GM19395 (cell line): ENCODE results near the gene PLCB2.
A peak's percentile ranks its signal among the peaks of the same experiment; 100 is the strongest.

ENCODE experiments used
- ATAC-seq: cut with Tn5 transposase; IDR thresholded peaks from one replicate; pipeline ENCODE4 v1.9.1; 2021; ENCODE audit warnings: mild to moderate bottlenecking, moderate library complexity; ENCODE audit not compliant: unreplicated experiment

The PLCB2 gene

DNA sequence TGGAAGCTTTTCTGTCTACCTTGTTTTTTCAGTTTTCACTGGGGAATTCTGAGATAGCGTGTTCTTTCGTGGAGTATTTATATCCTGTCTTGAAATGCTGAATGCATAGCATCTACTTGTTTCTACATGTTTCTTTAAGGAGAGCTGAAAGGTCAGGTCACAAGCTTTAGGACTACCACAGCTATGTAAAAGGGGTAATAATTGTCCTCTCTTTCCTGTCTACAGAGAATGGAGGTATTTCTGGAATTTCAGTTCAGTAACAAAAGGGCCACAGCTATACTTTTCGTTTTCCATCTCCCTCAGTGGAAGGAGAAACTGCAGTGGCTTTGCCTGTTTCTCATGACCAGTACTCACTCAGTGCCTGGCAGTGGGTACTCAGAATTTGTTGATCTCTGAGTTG is 20.4 kb upstream of the PLCB2 start:
- ATAC-seq = no peak

DNA sequence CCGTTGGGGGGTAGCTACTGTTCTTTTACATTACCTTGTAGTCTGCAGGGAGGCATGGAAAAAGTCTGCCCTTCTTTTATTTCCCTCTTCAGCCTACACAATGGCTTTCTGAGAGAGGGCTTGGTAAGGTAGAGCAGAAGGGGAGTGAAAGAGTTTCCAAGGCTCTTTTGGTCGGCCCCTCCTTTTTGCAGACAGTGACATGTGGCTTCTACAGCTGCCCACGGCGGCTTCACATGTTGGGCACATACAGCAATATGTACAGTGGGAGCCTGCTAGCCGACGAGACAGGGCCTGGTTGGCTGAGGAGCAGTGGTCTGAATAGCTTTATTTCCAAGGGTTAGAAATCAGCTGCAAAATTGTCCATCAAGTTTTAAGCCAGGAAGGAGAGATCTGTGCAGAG is 19.7 kb upstream of the PLCB2 start:
- no peak for ATAC-seq

DNA sequence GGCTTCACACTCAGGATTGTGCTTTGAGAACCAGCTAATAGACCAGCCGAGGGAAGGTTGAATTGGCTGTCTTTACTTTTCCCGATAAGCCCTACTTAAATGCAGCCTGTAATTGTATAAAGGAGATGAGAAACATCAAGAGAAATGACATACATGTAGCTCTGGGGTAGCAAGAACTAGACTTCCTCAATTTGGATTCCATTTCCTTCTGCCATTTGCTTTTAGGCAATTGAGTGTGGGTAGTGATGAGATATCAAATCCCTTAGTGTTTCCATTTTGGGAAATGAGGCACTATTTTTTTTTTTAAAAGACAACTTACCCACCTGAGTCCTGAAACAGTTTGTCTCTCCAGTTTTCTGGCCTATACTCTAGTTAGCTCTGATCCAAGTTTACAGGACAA is 18.0 kb upstream of the PLCB2 start:
- ATAC-seq = no peak

DNA sequence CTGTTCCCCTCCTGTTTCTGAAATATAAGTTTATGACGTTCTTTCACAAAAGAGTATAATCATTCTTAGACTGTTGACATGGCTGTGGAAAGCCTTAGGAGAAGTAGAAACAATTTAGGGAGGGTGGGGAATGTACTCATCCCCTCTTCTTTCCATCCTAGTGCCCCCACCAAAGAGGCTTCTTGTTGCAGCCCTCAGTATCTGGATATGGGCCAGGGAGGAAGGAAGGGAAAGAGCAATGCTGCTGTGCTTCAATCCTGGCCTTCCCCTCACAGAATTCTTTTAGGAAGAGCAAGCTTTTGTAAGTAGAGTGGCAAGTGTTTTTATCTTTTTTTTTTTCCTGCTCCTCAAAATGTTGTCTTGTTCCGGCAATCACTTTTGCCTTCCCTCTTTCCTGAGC is 17.5 kb upstream of the PLCB2 start:
- no peak for ATAC-seq

DNA sequence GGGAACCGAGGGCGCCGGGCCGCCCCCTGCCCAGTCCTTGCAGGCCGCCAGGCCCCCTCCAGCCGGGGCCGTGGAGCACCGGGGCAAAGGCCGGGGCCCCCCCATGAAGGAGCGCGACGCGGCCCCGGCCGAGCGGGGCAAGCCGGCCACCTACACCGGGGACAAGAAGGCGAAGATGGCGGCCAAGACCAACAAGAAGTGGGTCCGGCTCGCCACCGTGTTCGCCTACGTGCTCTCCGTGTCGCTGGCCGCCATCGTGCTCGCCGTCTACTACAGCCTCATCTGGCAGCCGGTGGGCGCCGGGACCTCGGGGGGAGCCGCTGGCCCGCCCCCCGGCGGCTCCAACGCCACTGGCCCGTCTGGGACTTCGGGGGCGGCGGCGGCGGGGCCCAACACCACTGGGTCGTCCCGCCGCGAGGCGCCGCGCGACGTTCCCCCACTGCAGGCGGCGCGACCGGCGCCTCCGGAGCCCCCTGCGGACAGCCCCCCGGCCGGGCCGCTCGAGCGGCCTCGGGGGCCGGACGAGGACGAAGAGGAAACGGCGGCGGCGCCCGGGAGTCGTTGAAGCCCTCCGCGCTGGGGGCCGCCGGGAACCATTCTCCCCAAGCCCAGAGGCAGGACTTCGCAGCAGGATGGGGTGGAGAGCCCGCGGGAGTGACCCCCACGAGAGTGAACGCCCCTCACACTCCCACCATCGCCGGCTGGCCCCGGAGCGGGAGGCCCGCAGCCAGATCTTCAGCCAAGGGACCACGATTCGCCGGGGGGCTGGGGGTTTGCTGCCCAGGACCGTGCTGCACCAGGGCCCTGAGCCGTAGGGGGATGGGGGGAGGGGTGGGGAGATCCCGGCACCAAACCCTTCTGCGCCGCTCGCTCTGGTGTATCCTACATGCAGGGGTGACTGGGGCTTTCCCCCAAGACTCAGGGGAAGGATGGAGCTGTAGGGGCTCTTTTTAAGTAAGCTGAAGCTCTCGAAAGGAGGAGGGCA is 16.5 kb upstream of the PLCB2 start:
- peak; percentile 13 for ATAC-seq

DNA sequence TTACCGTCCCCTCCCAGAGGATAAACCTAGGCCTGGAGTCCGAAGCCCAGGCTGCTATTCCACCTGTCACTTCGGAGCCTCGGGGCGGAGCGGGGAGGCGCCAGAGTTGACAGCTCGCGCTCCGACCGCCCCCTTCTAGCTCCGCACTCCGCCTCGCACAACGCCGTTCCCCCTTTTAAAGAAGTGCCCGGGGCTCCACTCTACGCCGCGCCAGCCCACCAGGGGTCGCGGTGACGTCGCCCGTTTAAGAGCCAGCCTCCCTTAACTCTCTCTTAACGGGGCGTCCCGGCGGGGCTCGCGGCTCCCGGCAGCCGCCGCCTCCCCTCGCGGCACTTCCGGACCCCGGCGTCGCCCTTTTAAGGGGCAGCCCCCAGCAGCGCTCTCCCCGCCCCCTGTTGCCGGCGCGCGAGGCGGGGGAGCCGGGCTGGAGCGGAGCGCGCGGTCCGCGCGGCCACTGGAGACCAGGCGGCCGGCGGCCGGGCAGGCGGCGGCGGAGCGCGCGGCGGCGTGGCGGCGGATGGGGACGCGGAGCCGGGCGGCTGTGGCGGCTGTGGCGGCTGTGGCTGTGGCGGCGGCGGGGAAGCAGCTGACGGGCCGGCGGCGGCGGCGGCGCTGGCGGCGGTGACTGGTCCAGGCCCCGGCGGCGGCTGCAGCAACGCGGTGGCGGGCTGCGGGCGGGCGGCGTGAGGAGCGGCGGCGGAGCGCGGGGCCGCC is 15.7 kb upstream of the PLCB2 start, which contains the start of gene INAFM2:
INAFM2 (plus strand) TSS at position 454 of the 714 bp plus-strand sequence. CDS start 364 bp downstream, outside the sequence.
- ATAC-seq = peak; percentile 85

DNA sequence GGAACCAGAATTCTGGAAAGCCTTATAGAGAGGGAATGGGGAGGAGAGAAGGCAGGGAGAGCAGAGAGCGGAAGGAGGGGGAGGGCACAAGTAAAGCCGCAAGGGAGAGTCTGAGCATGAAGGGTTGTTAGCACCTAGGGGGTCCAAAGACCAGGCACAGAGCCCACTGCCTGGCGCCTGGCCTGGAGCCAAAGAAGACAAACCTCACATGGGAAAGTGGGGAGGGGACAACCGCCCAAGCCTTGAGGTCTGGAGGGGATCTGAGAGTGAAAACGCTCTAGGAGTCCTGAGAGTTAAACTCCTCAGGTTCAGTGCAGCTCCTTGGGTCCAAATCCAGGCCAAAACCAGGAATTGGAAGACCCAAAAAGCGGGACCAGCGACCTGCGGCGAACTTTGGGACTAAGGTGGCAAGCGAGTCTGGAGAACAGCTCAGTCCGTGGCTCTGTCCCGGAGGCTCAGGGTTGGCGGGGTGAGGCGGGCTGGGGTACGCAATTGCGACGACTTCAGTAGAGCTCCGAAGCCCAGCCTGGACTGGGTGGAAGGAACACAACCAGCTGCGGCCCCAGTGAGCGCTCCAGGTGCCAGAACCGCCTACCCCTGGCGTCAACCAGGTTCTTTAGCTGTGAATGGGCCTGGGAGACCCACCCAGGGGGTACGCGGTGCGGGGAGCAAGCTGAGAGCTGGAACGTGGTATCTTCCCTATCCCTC is 14.9 kb upstream of the PLCB2 start:
- ATAC-seq = no peak

DNA sequence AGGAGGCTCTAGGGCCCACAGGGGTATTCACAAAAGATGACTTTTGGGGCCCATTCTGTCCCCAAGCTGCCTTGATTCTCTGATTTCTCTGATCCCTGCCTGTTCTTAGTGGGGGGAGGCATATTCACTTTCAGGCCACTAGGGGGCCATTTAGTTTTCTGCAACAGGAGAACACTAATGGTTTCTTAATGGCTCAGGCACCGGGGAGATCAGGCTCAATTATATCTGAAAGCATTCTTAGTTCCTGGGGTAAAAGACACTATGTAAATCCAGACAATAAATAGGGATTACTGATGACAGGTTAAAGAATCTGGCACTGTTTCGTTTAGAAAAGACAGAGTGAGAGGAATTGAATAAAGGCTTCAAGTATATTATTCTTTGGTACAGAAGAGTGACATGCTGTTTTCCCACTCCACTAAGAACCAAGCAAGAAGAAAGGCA is 13.2 kb upstream of the PLCB2 start:
- peak; percentile 36 for ATAC-seq

DNA sequence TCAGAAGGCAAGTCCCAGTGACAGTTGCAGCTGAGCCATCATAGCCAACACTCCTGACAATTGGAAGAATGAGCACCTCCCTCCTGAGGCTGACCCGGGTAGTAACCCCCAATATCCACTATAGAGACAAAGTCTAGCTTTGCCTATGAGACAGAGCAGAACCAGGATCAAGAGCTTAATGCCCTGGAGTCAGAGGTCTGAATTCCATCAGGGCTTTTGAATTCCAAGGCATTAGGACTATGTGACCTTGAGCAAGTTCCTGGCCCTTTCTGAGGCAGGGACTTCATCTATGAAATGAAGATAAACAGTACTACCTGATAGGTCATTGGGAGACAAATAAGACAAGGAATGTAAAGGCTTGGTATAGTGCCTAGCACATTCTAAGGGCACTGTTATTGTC is 12.7 kb upstream of the PLCB2 start:
- no peak for ATAC-seq

DNA sequence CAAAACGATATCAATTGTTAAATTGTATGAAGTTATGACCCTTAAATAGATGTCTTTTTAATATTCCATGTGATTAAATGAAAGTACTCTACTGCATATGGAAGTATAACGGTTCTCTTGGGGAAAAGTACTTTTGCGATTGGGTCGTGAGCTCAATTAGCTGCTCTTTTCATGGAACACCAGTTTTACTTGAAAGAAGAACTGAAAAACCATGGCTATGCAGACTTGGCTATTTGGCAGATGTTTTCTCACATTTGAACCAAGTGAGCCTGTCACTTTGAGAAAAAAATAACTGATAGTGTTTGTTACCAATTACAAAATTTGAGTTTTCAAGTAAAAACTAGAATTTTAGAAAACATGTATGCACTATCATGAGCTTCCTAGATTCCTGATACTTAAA is 9.8 kb upstream of the PLCB2 start:
- no peak for ATAC-seq

DNA sequence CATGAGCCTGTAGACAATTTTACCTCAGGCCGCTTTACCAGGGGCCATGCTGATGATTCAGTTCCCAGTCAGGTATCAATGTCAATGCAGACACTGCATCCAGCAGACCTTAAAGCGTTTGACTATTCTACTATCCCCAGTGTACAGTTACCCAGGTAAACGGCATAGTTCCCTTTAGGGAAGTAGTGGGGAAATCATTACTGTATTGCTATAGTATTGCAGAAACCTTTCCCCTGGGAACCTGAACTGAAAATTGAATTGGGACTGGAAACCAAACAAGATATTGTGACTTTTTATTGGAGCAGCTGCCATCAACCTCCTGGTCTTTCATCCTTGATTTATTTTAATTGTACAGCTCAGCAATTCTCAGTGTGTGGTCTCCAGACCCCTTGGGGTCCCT is 9.2 kb upstream of the PLCB2 start:
- ATAC-seq = no peak

DNA sequence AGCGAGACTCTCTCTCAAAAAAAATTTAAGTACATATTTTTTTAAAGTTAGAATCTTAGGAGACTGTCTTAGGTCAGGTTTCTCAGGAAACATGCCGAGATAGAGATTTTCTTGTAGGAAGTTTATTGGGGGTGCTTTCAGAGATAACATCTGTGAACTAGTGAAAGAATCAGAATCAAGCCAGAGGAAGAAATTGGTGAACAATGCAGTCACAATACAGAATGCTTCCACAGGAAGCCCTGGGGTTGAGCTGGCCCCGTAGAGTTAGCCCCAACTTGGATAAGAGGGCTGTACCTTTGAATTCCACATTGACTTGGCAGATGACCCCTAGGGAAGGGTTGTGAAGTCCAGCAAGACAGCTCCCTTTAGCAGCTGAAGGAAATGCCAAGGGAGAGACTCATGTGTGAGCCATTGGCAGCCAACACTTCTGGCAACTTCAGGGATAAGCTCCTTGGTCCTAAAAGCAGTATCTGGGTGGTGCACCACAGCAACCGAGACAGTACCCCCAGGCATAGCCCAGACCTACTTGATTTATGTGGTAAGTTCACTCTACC is 7.1 kb upstream of the PLCB2 start:
- no peak for ATAC-seq

DNA sequence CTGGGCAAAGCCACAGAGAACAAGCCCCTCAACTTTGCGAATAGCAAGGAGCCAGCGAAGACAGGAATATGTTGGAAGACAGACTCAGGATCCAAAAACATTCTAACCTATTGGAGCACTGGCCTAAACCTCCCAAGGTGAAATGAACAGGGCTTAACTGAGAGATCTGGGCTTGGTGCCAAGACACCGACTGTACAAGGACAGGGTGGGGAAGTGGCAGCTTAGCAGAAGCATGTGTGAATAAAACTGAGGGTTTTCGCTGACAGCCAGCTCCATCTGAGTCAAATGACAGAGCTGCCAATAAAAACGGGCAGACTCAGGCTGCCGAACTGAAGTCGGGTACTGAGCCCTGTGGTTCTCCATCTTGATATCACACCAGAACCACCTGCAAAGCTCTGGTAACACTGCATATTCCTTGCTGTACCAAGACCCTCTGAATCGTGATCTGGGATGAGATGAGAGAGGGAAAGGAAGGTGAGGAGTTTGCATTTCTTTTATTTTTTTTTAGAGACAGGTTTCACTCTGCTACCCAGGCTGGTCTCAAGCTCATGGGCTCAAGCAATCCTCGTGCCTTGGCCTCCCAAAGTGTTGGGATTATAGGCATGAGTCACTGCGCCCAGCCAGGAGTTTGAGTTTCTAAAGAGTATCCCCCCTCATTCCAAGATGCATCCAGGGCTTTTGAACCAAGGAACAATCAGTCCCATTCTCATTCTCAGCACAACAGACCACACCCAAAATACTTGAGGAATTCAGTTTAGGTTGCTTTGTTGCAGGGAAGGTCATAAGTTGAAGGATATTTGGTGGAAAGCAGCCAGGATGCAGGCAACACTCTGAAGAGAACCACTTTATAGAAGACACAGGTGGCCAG is 6.0 kb upstream of the PLCB2 start:
- ATAC-seq = no peak

DNA sequence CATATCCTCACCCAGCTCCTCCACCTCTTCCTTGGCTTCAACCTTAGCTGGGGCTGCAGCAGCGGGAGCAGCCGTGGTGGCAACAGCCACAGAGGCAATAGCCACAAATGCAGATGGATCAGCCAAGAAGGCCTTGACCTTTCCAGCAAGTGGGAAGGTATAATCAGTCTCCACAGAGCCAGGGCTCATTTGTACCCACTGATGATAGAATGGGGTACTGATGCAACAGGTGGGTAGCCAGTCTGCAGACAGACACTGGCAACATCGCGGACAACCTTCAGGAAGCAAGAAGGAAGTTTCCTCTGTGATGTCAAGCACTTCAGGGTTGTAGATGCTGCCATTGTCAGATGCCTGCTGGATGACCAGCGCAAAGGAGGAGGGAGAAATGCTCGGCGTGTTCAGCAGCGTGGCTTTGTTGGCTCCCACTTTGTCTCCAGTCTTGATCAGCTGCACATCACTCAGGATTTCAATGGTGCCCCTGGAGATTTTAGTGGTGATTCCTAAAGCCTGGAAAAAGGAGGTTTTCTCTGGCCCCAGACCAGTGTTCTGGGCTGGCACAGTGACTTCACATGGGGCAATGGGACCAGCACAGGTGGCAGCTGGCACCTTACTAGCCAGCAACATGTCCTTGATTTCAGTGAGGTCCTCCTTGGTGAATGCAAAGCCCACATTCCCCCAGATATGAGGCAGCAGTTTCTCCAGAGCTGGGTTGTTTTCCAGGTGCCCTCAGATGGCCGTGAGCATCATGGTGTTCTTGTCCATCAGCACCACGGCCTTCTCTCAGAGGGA is 4.8 kb upstream of the PLCB2 start:
- ATAC-seq = no peak

DNA sequence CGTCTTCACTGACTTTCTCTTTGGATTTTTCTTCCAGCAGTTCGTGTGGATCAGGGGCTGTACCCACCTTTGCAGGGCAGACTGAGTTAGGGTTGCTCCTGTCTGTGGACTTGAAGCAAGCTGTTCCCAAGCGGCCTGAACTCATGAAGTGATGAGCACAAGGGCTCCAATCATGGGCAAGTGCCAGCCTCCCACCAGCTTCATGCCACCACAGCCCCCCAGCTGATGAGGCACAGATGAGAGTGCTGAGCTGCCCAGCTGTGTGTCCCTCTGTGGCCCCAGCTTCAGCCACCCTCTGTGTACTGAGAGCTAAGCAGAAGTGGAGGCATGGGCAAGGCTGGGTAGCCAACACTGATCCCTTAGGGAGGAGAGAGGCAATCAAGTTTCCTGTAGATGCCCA is 3.3 kb upstream of the PLCB2 start:
- ATAC-seq = no peak

DNA sequence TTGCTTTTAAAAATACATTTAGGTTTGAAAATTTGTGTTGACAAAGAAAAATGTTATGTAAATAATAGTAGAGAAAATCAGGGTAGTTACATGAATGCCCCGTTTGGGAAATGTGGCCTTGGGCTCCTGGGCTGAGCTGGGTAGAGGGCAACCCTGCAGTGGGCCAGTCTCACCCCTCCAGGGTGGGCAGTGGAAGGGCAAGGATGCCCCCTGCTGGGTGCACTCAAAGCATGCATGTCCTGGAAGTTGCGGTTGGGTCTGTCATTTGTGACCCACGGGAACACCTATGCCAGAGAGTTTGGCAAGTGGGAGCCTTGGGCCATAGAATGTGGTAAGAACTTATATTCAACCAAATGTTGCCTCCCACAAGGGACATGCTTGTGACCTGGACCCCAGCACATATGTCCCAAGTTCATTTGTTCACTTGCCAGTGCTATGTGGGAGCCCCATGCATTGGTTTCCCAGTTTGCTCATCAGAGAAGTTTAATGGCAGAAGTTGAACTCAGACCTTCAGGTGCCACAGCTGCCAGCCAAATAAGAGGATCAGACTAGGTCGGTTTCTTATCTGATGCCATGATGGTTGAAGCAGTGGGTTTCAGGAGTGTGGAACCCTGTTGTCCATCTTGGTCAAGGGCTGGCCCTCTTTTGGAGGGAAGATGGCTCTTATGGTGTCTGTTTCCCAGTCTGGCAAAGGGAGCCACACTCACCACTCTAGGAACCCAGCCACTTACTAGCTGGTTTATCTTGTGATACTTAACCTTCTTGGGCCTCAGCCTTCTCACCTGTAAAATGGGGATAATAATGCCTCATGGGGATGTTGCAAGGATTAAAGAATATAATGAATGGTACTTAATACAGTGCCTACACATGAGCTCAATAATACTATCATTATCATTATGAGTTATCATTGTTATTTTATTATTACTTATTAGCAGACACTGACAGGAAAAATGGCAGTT is 2.5 kb upstream of the PLCB2 start:
- no peak for ATAC-seq

DNA sequence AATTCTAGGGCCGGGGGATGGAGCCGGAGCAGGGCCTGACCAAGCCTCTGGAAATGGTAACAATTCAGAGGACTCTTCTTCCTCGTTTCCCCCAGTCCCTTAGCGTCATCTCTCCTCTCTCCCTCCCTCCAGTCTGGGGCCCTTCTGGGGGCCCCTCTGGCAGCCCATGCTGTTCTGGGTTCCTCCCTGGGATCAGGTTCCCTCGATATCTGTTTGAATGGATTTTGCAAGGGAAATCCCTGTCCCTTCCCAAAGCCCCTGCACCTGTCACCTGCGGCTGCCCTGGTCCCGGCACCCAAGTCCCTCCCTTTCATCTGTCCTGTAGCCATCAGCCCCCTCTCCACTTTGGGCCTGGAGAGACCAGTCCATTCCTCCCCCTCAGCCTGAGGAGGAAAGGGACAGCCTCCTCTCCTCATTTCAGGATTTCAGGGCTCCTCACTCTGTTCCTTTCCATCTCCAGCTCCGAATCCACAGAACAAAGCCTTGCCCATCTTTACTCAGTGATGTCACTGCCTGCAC is 1.7 kb upstream of the PLCB2 start:
- no peak for ATAC-seq

DNA sequence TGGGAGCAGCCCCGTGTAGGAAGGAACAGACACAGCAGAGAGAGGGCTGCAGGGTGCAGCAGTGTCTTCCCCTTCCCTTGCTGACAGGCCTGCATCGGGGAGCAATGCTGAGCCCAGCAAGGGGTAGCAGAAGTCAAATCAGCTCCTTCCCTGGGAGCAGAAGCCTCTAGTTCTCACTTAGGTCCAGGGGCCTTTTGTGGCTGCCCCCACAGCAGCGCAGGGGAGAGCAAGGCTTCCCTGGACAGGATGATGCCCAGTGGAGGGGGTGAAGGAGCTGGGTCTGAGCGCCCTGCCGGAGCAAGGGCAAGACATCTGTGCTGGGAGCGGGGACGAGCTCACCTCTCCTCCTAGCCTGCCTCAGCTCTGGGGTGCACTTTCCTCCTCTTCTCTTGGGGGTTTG is 827 bp downstream of the PLCB2 start:
- ATAC-seq = no peak
